ENCODE measurements around the gene NCAM2. TPM values are rescaled to one million over a fixed set of nuclear protein-coding genes. Genes with fewer than 3 reads are reported as not detected.

NCAM2 gene
- polyA plus RNA-seq, 1 experiment, result 7.7 TPM

GRCh38 chr21:21034036-21034435, 35.8 kb downstream of the NCAM2 start:
- CTCF ChIA-PET, result no interaction called here
- POLR2A ChIA-PET, result interaction anchor here (0.8 kb wide), 1 partner anchor 478 kb away, joined by 4 read pairs; no protein-coding TSS in a partner anchor
- no peak for DNase-seq (ENCODE audit: low read depth, low spot score)
- Histone ChIP-seq H3K27me3 (ENCODE audit: control insufficient read depth, insufficient read depth, low read length) (no peaks in the 10 kb centered on the region), H3K9me3 (ENCODE audit: control insufficient read depth, insufficient read depth, low read length) (no peaks in the 10 kb centered on the region), H3K4me3 (ENCODE audit: low read depth, low read length) (no peak overlapping the region), H3K27ac (ENCODE audit: low read depth, low read length) (no peak overlapping the region)
- TF ChIP-seq CTCF (IDR thresholded peaks at IDR 0.05; ENCODE audit: low read depth, low read length), result no peak

DNA sequence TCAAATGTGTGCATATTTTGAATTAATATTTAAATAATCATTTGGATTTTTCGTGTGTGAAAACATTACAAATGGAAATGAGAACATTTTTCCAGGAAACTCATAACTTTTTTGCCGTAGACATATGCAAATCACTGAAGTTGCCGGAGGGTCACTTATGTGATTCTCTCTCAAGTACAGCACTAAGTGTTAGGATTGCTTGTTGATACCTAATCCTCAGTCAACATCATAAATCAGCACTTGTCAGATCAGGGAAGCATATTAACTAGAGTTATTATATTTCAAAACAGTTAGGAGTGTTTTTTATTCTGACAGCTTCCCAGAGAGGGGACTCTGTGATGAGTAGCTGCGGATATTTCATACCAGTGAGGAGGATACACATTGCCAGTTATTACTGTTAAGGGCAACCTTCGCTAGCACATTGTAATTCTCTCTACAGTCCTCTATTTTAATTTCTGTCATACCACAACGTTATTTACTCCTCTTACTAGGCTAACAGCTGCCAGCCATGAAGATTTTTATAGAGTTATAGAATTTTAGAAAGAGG, 41.5 kb downstream of the NCAM2 start:
- H3K4me3 ChIP-seq (ENCODE audit: low read depth, low read length), result no peak overlapping the region
- no peak overlapping the region for H3K27ac ChIP-seq (ENCODE audit: low read depth, low read length)
- H3K27me3 ChIP-seq (ENCODE audit: control insufficient read depth, insufficient read depth, low read length), result no peaks in the 10 kb centered on the region
- no peak for TF ChIP-seq CTCF (IDR thresholded peaks at IDR 0.05; ENCODE audit: low read depth, low read length)
- ChIA-PET CTCF (no interaction called here), POLR2A (no interaction called here)
- DNase-seq (ENCODE audit: low read depth, low spot score), result no peak
- no peaks in the 10 kb centered on the region for H3K9me3 ChIP-seq (ENCODE audit: control insufficient read depth, insufficient read depth, low read length)

DNA sequence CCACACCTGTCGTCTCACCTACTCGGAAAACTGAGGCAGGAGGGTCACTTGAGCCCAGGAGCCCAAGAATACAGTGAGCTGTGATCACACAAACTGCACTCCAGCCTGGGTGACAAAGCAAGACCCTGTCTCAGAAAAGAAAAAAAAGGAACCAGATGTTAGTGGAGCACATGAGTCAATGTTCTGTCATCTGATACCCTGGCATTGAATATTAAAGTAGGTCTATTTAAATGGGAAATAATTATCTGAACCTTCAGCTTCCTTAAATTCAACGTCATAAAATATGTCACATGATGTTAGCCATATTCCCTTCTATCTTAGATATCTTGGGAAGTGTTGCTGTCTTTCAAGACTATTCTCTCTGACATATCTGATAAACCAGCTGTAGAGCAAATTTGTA, 47.3 kb downstream of the NCAM2 start:
- no peak for TF ChIP-seq CTCF (IDR thresholded peaks at IDR 0.05; ENCODE audit: low read depth, low read length)
- H3K27me3 ChIP-seq (ENCODE audit: control insufficient read depth, insufficient read depth, low read length), result no peaks in the 10 kb centered on the region
- POLR2A ChIA-PET, result no interaction called here
- no peaks in the 10 kb centered on the region for H3K9me3 ChIP-seq (ENCODE audit: control insufficient read depth, insufficient read depth, low read length)
- CTCF ChIA-PET, result no interaction called here
- no peak overlapping the region for H3K27ac ChIP-seq (ENCODE audit: low read depth, low read length)
- H3K4me3 ChIP-seq (ENCODE audit: low read depth, low read length), result no peak overlapping the region
- DNase-seq (ENCODE audit: low read depth, low spot score), result no peak

DNA sequence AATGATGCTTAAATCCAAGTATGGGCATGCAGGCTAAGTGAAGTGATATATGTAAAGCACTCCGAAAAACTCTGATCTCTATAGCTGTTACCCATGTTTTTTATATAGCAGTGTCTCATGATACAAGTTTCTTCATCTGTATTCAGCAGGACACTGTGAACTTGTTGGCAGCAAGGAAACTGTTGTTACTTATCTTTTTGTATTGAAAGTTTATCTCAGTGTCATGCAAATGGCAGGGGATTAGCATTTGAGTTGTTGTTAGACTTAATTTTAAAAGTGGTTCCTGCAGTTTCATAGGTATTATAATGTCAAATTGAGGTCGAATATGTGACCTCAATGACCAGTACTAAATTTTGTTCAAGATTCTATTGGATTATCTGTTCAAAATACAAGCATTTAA, 47.9 kb downstream of the NCAM2 start:
- no peaks in the 10 kb centered on the region for H3K9me3 ChIP-seq (ENCODE audit: control insufficient read depth, insufficient read depth, low read length)
- ChIA-PET CTCF (interaction anchor here (0.7 kb wide), 1 partner anchor 31 kb away, joined by 3 read pairs; no protein-coding TSS in a partner anchor), POLR2A (no interaction called here)
- H3K27ac ChIP-seq (ENCODE audit: low read depth, low read length), result no peak overlapping the region
- DNase-seq (ENCODE audit: low read depth, low spot score), result no peak
- TF ChIP-seq CTCF (IDR thresholded peaks at IDR 0.05; ENCODE audit: low read depth, low read length), result no peak
- H3K4me3 ChIP-seq (ENCODE audit: low read depth, low read length), result no peak overlapping the region
- H3K27me3 ChIP-seq (ENCODE audit: control insufficient read depth, insufficient read depth, low read length), result no peaks in the 10 kb centered on the region

GRCh38 chr21:21051109-21052055, 53.2 kb downstream of the NCAM2 start:
- no peak for TF ChIP-seq CTCF (IDR thresholded peaks at IDR 0.05; ENCODE audit: low read depth, low read length)
- CTCF ChIA-PET, result interaction anchor here (0.7 kb wide), 1 partner anchor 31 kb away, joined by 5 read pairs; no protein-coding TSS in a partner anchor
- Histone ChIP-seq H3K9me3 (ENCODE audit: control insufficient read depth, insufficient read depth, low read length) (no peaks in the 10 kb centered on the region), H3K4me3 (ENCODE audit: low read depth, low read length) (no peak overlapping the region), H3K27me3 (ENCODE audit: control insufficient read depth, insufficient read depth, low read length) (no peaks in the 10 kb centered on the region), H3K27ac (ENCODE audit: low read depth, low read length) (no peak overlapping the region)
- no peak for DNase-seq (ENCODE audit: low read depth, low spot score)
- POLR2A ChIA-PET, result no interaction called here
